A673 (cell line): ENCODE measurements around the gene CT47C1. TPM values are rescaled to one million over a fixed set of nuclear protein-coding genes. Genes with fewer than 3 reads are reported as not detected.
"Not testable (repeated sequence)": the region's sequence is repeated elsewhere in the genome, so short reads cannot be mapped to it uniquely, and the experiment has no call there.

Experiments used
- BruUV-seq: library from RNA; stranded (reverse); fragments of 400-500 nt; replicated peaks from 2 replicates; lab custom pipeline; 2021; lab: Mats Ljungman, UMichigan
- CTCF ChIA-PET: fragments of 300-600 bp; sonication (Branson Sonifier 250); formaldehyde crosslinking; loops from one replicate; lab custom pipeline; 2022; ENCODE audit warnings: antibody characterized with exemption; lab: Charles Lee
- POLR2A ChIA-PET: fragments of 300-600 bp; sonication (Branson Sonifier 250); formaldehyde crosslinking; loops from one replicate; lab custom pipeline; 2022; ENCODE audit warnings: antibody characterized with exemption; ENCODE audit not compliant: low non-redundant PET; lab: Charles Lee
- DNase-seq: peaks from one replicate; pipeline ENCODE4 v3.0.0-alpha.2; 2015; ENCODE audit warnings: low spot score
- H3K27ac ChIP-seq: fragments of 200-600 bp; sonication (generic); 2 replicates; pipeline ENCODE4 v1.5.1; 2016; ENCODE audit warnings: mixed run types, low read depth, mild to moderate bottlenecking, mixed read lengths, antibody characterized with exemption, low read length; ENCODE audit not compliant: poor library complexity, severe bottlenecking
- H3K27me3 ChIP-seq: fragments of 200-600 bp; sonication (generic); replicated peaks from 2 replicates; pipeline ENCODE4 v1.6.1; 2017; ENCODE audit warnings: mixed run types, low read depth, mild to moderate bottlenecking, mixed read lengths, antibody characterized with exemption, low read length; ENCODE audit not compliant: insufficient read depth, poor library complexity
- H3K36me3 ChIP-seq: fragments of 200-600 bp; sonication (generic); 2 replicates; pipeline ENCODE4 v1.6.1; 2016; ENCODE audit warnings: mixed run types, mild to moderate bottlenecking, mixed read lengths, antibody characterized with exemption, low read length; ENCODE audit not compliant: insufficient read depth, poor library complexity, severe bottlenecking
- H3K4me1 ChIP-seq: fragments of 200-600 bp; sonication (generic); 2 replicates; pipeline ENCODE4 v1.6.1; 2017; ENCODE audit warnings: mixed run types, mild to moderate bottlenecking, mixed read lengths, antibody characterized with exemption, low read length; ENCODE audit not compliant: insufficient read depth, poor library complexity, severe bottlenecking
- H3K4me3 ChIP-seq: fragments of 200-600 bp; sonication (generic); 2 replicates; pipeline ENCODE4 v1.5.1; 2016; ENCODE audit warnings: low read depth, mixed run types, mild to moderate bottlenecking, mixed read lengths, low read length; ENCODE audit not compliant: poor library complexity, severe bottlenecking
- H3K9me3 ChIP-seq: fragments of 200-600 bp; sonication (generic); 2 replicates; pipeline ENCODE4 v1.6.1; 2016; ENCODE audit warnings: mixed run types, low read depth, mild to moderate bottlenecking, mixed read lengths, antibody characterized with exemption, low read length; ENCODE audit not compliant: poor library complexity, severe bottlenecking
- EZH2 ChIP-seq: fragments of 200-600 bp; sonication (generic); IDR thresholded peaks from 2 replicates; pipeline ENCODE4 v1.6.1; 2017; ENCODE audit warnings: borderline replicate concordance, low read depth, mild to moderate bottlenecking, mixed read lengths, antibody characterized with exemption, low read length; ENCODE audit not compliant: poor library complexity, severe bottlenecking
- intact Hi-C: fragments of 100-400 bp; cut with micrococcal nuclease; formaldehyde crosslinking; loops from one replicate; pipeline ENCODE4 v1.10.0; 2022; ENCODE audit not compliant: unreplicated experiment
- total RNA-seq: library from RNA; stranded (reverse); gene quantifications from 2 replicates; pipeline ENCODE4 v1.2.3, GENCODE V29; 2021
- TF ChIP-seq, protein P1 (sequence below): fragments of 300-800, 200-600 bp; sonication (generic); conservative IDR thresholded peaks from 2 replicates; pipeline ENCODE4 v1.5.1; 2017; ENCODE audit warnings: low read depth, mild to moderate bottlenecking, antibody characterized with exemption, low read length, moderate library complexity, mixed read lengths

CT47C1 gene
- total RNA-seq, 1 experiment from 2014 or later = not detected

DNA sequence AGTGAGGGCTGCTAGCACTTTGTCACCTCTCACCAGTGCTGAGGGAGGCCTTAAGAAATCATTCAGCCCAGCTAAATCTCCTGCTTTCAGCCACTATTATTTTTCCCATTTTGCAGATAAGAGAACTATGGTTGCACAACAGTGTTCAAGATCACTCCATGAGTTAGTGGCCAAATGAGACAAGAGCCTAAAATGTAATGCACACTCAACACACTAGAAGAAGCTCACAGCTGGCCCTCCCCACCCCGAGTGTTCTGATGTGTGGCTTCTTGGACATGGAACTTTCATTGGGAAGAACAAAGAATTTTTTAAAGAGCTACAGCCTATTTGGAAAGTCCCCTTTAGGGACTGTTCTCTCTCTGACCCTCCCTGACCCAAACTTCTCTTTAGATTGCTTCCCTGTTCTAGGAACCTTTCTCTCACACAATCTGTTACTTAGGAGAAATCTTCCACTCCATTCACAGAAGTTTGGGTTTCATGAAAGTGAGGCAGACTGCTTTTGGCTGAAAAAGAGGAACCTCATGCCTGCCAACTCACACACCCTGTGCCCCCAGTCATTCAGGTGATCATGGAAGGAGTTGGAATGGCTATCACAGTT lies 44.0 kb upstream of the CT47C1 start:
- no peaks in the 10 kb centered on the region for H3K27me3 ChIP-seq
- no peaks in the 10 kb centered on the region for H3K36me3 ChIP-seq
- ChIA-PET CTCF (interaction anchor here (0.6 to 0.7 kb wide), 2 partner anchors 427 to 917 kb away, joined by 3 to 6 read pairs; no protein-coding TSS in a partner anchor), POLR2A (no interaction called here)
- H3K27ac ChIP-seq = no peak overlapping the region
- no peak overlapping the region for H3K4me3 ChIP-seq
- no TSS peak for BruUV-seq
- TF ChIP-seq EZH2 = no peak
- TF ChIP-seq, protein P1, sequence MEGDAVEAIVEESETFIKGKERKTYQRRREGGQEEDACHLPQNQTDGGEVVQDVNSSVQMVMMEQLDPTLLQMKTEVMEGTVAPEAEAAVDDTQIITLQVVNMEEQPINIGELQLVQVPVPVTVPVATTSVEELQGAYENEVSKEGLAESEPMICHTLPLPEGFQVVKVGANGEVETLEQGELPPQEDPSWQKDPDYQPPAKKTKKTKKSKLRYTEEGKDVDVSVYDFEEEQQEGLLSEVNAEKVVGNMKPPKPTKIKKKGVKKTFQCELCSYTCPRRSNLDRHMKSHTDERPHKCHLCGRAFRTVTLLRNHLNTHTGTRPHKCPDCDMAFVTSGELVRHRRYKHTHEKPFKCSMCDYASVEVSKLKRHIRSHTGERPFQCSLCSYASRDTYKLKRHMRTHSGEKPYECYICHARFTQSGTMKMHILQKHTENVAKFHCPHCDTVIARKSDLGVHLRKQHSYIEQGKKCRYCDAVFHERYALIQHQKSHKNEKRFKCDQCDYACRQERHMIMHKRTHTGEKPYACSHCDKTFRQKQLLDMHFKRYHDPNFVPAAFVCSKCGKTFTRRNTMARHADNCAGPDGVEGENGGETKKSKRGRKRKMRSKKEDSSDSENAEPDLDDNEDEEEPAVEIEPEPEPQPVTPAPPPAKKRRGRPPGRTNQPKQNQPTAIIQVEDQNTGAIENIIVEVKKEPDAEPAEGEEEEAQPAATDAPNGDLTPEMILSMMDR = no peak
- no peak for DNase-seq
- no peaks in the 10 kb centered on the region for H3K4me1 ChIP-seq
- H3K9me3 ChIP-seq = no peaks in the 10 kb centered on the region
- intact Hi-C loops = no loop called here

DNA sequence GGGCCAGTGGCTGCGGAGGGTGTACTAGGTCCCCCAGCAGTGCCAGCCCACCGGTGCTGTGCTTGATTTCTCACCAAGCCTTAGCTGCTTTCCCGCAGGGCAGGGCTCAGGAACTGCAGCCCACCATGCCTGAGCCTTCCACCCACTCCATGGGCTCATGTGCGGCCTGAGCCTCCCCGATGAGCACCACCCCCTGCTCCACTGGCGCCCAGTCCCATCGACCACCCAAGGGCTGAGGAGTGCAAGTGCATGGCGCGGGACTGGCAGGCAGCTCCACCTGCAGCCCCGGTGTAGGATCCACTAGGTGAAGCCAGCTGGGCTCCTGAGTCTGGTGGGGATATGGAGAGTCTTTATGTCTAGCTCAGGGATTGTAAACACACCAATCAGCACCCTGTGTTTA lies 43.1 kb upstream of the CT47C1 start:
- POLR2A ChIA-PET, H3K9me3 ChIP-seq, H3K4me1 ChIP-seq, H3K27ac ChIP-seq, H3K36me3 ChIP-seq, H3K4me3 ChIP-seq, BruUV-seq, DNase-seq, intact Hi-C loops, H3K27me3 ChIP-seq: not testable (repeated sequence)
- CTCF ChIA-PET = interaction anchor here (0.7 kb wide), 1 partner anchor 428 kb away, joined by 3 read pairs; no protein-coding TSS in a partner anchor

DNA sequence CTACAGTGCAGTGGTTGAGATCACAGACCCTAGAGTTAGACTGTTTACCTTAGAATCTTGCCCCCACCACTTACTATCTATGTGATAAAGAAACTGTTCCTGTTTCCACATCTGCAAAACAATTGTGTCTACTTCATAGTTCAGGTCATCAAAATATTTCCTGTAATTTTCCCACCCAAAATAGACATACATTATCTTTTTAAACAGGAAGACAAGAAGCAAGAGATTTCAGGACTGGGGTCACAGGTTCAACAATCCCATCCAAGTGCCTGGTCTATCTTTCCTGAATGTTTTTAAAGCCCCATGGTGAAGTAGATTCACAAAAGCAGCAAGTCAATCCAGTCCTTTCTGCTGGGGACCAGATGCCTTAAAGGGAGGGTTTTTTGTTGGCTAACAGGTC lies 41.8 kb upstream of the CT47C1 start:
- intact Hi-C loops = no loop called here
- Histone ChIP-seq H3K27me3 (no peaks in the 10 kb centered on the region), H3K27ac (no peak overlapping the region), H3K4me3 (no peak overlapping the region), H3K36me3 (no peaks in the 10 kb centered on the region), H3K9me3 (no peaks in the 10 kb centered on the region), H3K4me1 (no peaks in the 10 kb centered on the region)
- ChIA-PET CTCF (no interaction called here), POLR2A (no interaction called here)
- TF ChIP-seq, protein P1 = no peak
- no peak for TF ChIP-seq EZH2
- DNase-seq = no peak
- BruUV-seq = no TSS peak
